ENCODE measurements around the gene NMD3. TPM values are rescaled to one million over a fixed set of nuclear protein-coding genes. Genes with fewer than 3 reads are reported as not detected.
"Not testable (repeated sequence)": the region's sequence is repeated elsewhere in the genome, so short reads cannot be mapped to it uniquely, and the experiment has no call there.

Gene NMD3
- total RNA-seq, 1 experiment from 2014 or later = 51.1 TPM

GRCh38 chr3:161177991-161178390, 43.1 kb upstream of the NMD3 start:
- Histone ChIP-seq H3K4me1 (ENCODE audit: insufficient read depth, low read length, poor library complexity, severe bottlenecking) (no peaks in the 10 kb centered on the region), H3K27me3 (replicated peaks; ENCODE audit: insufficient read depth, low read depth, low read length, poor library complexity) (no peaks in the 10 kb centered on the region), H3K27ac (ENCODE audit: low read depth, low read length, poor library complexity, severe bottlenecking) (no peak overlapping the region), H3K36me3 (ENCODE audit: insufficient read depth, low read length, poor library complexity, severe bottlenecking) (no peaks in the 10 kb centered on the region), H3K9me3 (ENCODE audit: low read depth, low read length, poor library complexity, severe bottlenecking) (no peaks in the 10 kb centered on the region), H3K4me3 (ENCODE audit: low read depth, low read length, poor library complexity, severe bottlenecking) (no peak overlapping the region)
- TF ChIP-seq EZH2 (IDR thresholded peaks at IDR 0.05; ENCODE audit: borderline replicate concordance, low read depth, low read length, poor library complexity, severe bottlenecking) = no peak
- TF ChIP-seq, protein P1, sequence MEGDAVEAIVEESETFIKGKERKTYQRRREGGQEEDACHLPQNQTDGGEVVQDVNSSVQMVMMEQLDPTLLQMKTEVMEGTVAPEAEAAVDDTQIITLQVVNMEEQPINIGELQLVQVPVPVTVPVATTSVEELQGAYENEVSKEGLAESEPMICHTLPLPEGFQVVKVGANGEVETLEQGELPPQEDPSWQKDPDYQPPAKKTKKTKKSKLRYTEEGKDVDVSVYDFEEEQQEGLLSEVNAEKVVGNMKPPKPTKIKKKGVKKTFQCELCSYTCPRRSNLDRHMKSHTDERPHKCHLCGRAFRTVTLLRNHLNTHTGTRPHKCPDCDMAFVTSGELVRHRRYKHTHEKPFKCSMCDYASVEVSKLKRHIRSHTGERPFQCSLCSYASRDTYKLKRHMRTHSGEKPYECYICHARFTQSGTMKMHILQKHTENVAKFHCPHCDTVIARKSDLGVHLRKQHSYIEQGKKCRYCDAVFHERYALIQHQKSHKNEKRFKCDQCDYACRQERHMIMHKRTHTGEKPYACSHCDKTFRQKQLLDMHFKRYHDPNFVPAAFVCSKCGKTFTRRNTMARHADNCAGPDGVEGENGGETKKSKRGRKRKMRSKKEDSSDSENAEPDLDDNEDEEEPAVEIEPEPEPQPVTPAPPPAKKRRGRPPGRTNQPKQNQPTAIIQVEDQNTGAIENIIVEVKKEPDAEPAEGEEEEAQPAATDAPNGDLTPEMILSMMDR (conservative IDR thresholded peaks at IDR 0.05; ENCODE audit: low read depth, low read length) = no peak
- BruUV-seq (replicated peaks) = no TSS peak
- POLR2A ChIA-PET (ENCODE audit: low non-redundant PET) = no interaction called here
- CTCF ChIA-PET = no interaction called here
- intact Hi-C loops (cut with micrococcal nuclease; ENCODE audit: unreplicated experiment) = no loop called here
- DNase-seq (ENCODE audit: low spot score) = no peak

GRCh38 chr3:161181371-161181770, 39.7 kb upstream of the NMD3 start:
- BruUV-seq (replicated peaks); H3K27me3 ChIP-seq (replicated peaks; ENCODE audit: insufficient read depth, low read depth, low read length, poor library complexity); intact Hi-C loops (cut with micrococcal nuclease; ENCODE audit: unreplicated experiment); H3K27ac ChIP-seq (ENCODE audit: low read depth, low read length, poor library complexity, severe bottlenecking); H3K36me3 ChIP-seq (ENCODE audit: insufficient read depth, low read length, poor library complexity, severe bottlenecking); H3K9me3 ChIP-seq (ENCODE audit: low read depth, low read length, poor library complexity, severe bottlenecking); POLR2A ChIA-PET (ENCODE audit: low non-redundant PET); H3K4me1 ChIP-seq (ENCODE audit: insufficient read depth, low read length, poor library complexity, severe bottlenecking); H3K4me3 ChIP-seq (ENCODE audit: low read depth, low read length, poor library complexity, severe bottlenecking); CTCF ChIA-PET; DNase-seq (ENCODE audit: low spot score): not testable (repeated sequence)

GRCh38 chr3:161187046-161187445, 34.1 kb upstream of the NMD3 start:
- H3K4me1 ChIP-seq (ENCODE audit: insufficient read depth, low read length, poor library complexity, severe bottlenecking) = no peaks in the 10 kb centered on the region
- TF ChIP-seq EZH2 (IDR thresholded peaks at IDR 0.05; ENCODE audit: borderline replicate concordance, low read depth, low read length, poor library complexity, severe bottlenecking) = no peak
- TF ChIP-seq, protein P1 (conservative IDR thresholded peaks at IDR 0.05; ENCODE audit: low read depth, low read length) = no peak
- no peaks in the 10 kb centered on the region for H3K27me3 ChIP-seq (replicated peaks; ENCODE audit: insufficient read depth, low read depth, low read length, poor library complexity)
- intact Hi-C loops (cut with micrococcal nuclease; ENCODE audit: unreplicated experiment) = no loop called here
- no TSS peak for BruUV-seq (replicated peaks)
- ChIA-PET POLR2A (ENCODE audit: low non-redundant PET) (no interaction called here), CTCF (no interaction called here)
- peak; percentile 31 for DNase-seq (ENCODE audit: low spot score)
- H3K9me3 ChIP-seq (ENCODE audit: low read depth, low read length, poor library complexity, severe bottlenecking) = no peaks in the 10 kb centered on the region
- H3K4me3 ChIP-seq (ENCODE audit: low read depth, low read length, poor library complexity, severe bottlenecking) = no peak overlapping the region
- no peaks in the 10 kb centered on the region for H3K36me3 ChIP-seq (ENCODE audit: insufficient read depth, low read length, poor library complexity, severe bottlenecking)
- no peak overlapping the region for H3K27ac ChIP-seq (ENCODE audit: low read depth, low read length, poor library complexity, severe bottlenecking)

Measured in A673 (cell line).